Bone marrow (tissue), 2 donors: Measurements from ENCODE around the gene KRTAP4-3.
"Not testable (repeated sequence)": the region's sequence is repeated elsewhere in the genome, so short reads cannot be mapped to it uniquely, and the experiment has no call there.

ENCODE experiments used
- DNase-seq, 2 donors: peaks; one replicate each; lab custom pipeline; 2025; lab: John Stamatoyannopoulos, UW

Gene KRTAP4-3

GRCh38 chr17:41151525-41151924 is 16.5 kb downstream of the KRTAP4-3 start:
- DNase-seq = no peak

GRCh38 chr17:41150026-41150425 is 18.0 kb downstream of the KRTAP4-3 start:
- no peak for DNase-seq

- no peak for DNase-seq
Observed at GRCh38 chr17:41149652-41149985, 18.4 kb downstream of the KRTAP4-3 start, which contains the start of gene KRTAP4-5. TSS of gene KRTAP4-5 (minus strand) at chr17:41149825. CDS start at chr17:41149767, 58 bp downstream.

- not testable (repeated sequence) for DNase-seq
Observed at GRCh38 chr17:41148971-41149651, 18.9 kb downstream of the KRTAP4-3 start.

- no peak for DNase-seq
Observed at GRCh38 chr17:41147531-41148204, 20.4 kb downstream of the KRTAP4-3 start.

- DNase-seq = no peak
Observed at GRCh38 chr17:41145261-41145660, 22.8 kb downstream of the KRTAP4-3 start.

- DNase-seq = no peak
Observed at GRCh38 chr17:41144846-41145245, 23.2 kb downstream of the KRTAP4-3 start.

- DNase-seq = no peak
Observed at GRCh38 chr17:41141361-41141760, 26.7 kb downstream of the KRTAP4-3 start.

- DNase-seq = no peak
Observed at GRCh38 chr17:41140360-41141131, 27.5 kb downstream of the KRTAP4-3 start, which contains the start of gene KRTAP4-6. TSS of gene KRTAP4-6 (minus strand) at chr17:41140544. CDS start at chr17:41140487, 57 bp downstream.

GRCh38 chr17:41139865-41140264 is 28.2 kb downstream of the KRTAP4-3 start:
- not testable (repeated sequence) for DNase-seq

- DNase-seq = no peak
Observed at GRCh38 chr17:41133880-41134735, 33.9 kb downstream of the KRTAP4-3 start.

GRCh38 chr17:41131979-41132378 is 36.0 kb downstream of the KRTAP4-3 start:
- no peak for DNase-seq

GRCh38 chr17:41127371-41127770 is 40.6 kb downstream of the KRTAP4-3 start:
- no peak for DNase-seq

GRCh38 chr17:41126412-41126811 is 41.6 kb downstream of the KRTAP4-3 start:
- no peak for DNase-seq

GRCh38 chr17:41125064-41125463 is 43.0 kb downstream of the KRTAP4-3 start:
- DNase-seq = no peak

GRCh38 chr17:41123991-41124371 is 44.0 kb downstream of the KRTAP4-3 start, which contains the start of gene KRTAP4-12:
TSS of gene KRTAP4-12 (minus strand) at chr17:41124182. CDS start at chr17:41124122, 60 bp downstream.
- DNase-seq = not testable (repeated sequence)

GRCh38 chr17:41123292-41123990 is 44.6 kb downstream of the KRTAP4-3 start:
- DNase-seq = not testable (repeated sequence)

GRCh38 chr17:41121742-41122141 is 46.3 kb downstream of the KRTAP4-3 start:
- DNase-seq = no peak

- peak in 1 of 2 donors; percentile 84 for DNase-seq
Observed at GRCh38 chr17:41119696-41120690, 48.0 kb downstream of the KRTAP4-3 start.

- no peak for DNase-seq
Observed at GRCh38 chr17:41118721-41119120, 49.3 kb downstream of the KRTAP4-3 start.
